ENCODE data around the gene DAB2IP. TPM values are rescaled to one million over a fixed set of nuclear protein-coding genes. Genes with fewer than 3 reads are reported as not detected.

DAB2IP gene
- total RNA-seq, 1 donor from 2014 or later = 13.7 TPM

- DNase-seq (ENCODE audit: low read depth, low spot score) = no peak
These were observed 10.9 kb downstream of the DAB2IP start for GRCh38 chr9:121662359-121662758.

DNA sequence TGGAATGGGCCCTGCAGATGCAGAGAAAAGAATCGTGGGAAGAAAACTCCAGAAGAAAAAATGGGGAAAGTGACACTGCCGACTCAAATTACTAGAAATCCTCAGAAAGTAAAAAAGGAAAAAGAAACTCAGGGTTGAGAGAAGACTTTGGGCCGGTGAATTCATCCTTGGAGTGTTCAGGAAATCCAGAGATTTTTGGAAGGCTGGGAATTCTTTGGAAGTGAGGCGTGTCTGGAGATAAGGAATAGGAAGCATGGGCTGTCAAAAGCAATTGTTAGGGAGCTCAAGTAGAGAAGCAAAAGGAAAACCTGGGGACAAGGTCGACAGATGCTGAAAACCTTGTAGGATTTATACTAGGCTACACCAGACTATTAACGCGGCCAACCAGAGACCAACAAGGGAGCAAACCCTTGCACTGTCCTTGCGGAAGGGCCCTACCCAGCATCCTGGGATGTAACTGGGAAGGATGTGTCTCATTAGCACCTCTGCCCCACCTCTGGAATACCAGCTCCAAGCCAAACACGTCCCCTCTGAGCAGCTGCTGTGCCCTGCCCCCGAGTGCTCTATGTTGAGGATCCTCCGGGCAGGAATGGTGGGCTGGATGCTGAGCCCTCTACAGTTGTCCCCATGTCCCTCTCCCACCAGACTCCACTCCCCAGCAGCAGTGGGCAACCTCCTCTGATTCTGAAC, 11.6 kb downstream of the DAB2IP start:
- peak; percentile 32 for DNase-seq (ENCODE audit: low read depth, low spot score)

DNA sequence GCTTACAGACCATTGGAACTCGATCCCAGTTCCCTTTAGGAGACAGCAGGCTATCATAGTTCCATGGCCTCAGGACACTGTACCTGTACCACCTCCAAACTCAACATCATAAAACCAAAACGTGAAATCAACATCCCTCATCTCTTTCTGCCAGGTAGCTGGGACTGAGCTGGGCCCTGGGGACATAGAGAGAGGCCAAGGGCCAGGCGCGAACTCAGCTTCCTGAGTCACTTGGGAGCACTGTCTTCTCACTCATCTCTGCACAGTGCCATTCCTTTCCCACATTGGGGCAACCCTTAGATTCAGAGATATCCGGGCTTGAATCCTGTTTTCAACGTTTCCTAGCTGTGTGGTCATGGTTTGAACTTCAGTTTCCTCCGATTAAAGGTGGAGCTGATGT, 12.2 kb downstream of the DAB2IP start:
- no peak for DNase-seq (ENCODE audit: low read depth, low spot score)

DNA sequence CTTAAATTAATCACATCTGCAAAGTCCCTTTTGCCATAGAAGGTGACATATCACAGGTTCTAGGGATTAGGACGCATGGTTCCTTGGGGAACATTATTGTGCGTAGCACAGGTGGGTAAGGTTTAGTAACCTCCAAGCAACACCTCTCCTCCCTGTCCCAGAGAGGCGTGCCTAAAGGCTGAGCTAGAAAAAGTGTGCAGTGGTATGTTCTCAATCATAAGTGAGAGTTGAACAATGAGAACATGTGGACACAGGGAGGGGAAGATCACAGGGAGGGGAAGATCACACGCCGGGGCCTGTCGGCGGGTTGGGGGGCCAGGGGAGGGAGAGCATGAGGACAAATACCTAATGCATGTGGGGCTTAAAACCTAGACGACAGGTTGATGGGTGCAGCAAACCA, 14.9 kb downstream of the DAB2IP start:
- DNase-seq (ENCODE audit: low read depth, low spot score) = no peak

DNA sequence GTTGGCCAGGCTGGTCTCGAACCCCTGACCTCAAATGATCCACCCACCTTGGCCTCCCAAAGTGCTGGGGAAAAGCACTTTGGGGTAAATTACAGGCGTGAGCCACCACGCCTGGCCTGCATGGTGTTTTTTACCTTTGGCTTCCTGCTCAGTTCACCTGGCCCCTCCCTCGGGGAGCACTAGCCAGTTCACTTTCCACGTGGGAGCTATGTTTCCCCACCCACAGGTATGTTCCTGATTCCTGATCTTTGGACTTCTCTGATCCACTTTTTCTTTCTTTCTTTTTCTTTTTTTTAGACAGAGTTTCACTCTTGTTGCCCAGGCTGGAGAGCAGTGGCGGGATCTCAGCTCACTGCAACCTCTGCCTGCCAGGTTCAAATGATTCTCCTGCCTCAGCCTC, 15.8 kb downstream of the DAB2IP start:
- DNase-seq (ENCODE audit: low read depth, low spot score) = no peak

DNA sequence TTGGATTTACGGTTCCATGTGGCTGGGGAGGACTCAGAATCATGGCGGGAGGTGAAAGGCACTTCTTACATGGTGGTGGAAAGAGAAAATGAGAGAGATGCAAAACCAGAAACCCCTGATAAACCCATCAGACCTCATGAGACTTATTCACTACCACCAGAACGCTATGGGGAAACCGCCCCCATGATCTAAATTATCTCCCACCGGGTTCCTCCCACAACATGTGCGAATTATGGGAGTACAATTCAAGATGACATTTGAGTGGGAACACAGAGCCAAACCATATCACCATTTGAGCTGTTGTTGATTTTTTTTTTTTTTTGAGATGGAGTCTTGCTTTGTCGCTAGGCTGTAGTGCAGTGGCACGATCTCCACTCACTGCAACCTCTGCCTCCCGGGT, 16.5 kb downstream of the DAB2IP start:
- DNase-seq (ENCODE audit: low read depth, low spot score) = no peak

- no peak for DNase-seq (ENCODE audit: low read depth, low spot score)
These were observed 19.0 kb downstream of the DAB2IP start for GRCh38 chr9:121670431-121670830.

GRCh38 chr9:121671612-121672155, 20.2 kb downstream of the DAB2IP start:
- no peak for DNase-seq (ENCODE audit: low read depth, low spot score)

DNA sequence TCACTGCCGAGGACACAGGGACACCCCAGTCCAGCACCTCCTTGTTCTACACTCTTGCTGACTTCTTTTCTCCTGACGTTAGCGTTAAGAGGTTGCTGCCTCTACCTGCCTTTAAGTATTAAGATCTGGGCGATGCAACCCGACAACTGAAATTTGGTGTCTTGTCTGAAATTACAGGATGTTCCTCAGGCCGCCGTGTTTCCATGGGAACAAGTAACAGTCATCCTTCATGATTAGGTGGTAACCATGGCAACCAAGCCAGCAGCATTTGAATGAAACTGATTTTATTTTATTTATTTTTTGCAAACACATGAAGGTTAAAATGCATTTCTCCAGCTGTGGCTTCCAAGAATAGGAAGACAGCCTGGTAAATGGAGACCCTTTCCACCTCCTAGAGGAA, 20.8 kb downstream of the DAB2IP start:
- DNase-seq (ENCODE audit: low read depth, low spot score) = no peak

DNA sequence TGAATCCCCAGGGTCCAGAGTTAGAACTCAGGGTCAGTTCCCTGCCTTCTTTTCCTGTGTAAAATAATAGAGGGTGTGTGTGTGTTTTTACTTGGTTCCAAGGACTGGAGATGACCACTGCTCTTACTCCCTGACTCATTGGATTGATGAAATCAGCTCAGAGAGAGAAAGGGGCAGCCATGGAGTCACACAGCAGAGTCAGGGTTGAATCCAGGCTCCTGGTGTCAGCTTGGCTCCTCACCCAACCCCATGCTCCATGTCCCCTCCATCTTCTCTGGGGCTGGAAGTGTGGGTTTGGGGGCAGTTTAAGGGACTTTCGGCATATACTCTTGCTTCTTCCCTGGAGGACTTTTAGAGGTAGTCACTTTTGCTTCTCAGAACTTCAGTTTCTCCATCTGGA, 21.6 kb downstream of the DAB2IP start:
- DNase-seq (ENCODE audit: low read depth, low spot score) = no peak

DNA sequence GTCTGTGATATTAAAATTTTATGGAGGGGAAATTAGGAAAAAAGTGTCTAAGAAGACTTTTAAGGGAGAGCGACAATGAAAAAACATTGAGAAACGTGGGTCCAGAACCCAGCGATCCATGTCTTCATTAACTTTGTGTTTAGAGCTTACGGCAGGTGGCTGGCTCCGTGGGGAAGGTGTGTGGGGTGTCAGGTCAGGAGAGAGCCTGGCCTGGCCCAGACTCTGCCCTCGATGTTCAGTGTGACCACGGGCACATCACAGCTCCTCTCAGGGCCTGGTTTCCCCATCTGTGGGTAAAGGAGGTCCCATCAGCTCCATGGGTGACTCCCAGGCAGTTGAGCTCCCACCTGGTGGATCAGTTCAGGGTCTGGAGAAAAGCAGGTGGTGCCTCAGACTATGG, 22.1 kb downstream of the DAB2IP start:
- DNase-seq (ENCODE audit: low read depth, low spot score) = no peak

- no peak for DNase-seq (ENCODE audit: low read depth, low spot score)
These were observed 22.6 kb downstream of the DAB2IP start for GRCh38 chr9:121674017-121674416.

DNA sequence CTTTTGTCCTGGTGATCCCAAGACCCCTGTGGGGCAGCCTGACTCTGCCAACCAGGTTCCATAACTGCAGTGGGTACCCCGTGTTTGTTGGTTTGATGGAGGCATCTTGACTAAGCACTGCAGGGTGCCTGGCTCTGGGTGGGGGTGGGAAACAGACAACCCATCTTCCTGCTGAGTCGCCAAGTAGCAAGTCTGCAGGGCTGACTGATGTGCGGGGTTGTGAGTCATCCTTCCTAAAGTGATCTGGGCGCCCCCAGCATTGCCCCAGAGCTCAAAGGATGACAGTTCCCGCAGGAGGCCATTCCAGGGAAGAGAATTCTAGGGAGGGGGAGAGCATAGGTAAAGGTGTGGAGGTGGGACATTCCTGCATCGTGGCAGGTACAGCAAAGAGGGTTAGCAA, 23.5 kb downstream of the DAB2IP start:
- no peak for DNase-seq (ENCODE audit: low read depth, low spot score)

- no peak for DNase-seq (ENCODE audit: low read depth, low spot score)
These were observed 23.9 kb downstream of the DAB2IP start for GRCh38 chr9:121675381-121675780.

GRCh38 chr9:121675969-121676822, 24.8 kb downstream of the DAB2IP start:
- no peak for DNase-seq (ENCODE audit: low read depth, low spot score)

DNA sequence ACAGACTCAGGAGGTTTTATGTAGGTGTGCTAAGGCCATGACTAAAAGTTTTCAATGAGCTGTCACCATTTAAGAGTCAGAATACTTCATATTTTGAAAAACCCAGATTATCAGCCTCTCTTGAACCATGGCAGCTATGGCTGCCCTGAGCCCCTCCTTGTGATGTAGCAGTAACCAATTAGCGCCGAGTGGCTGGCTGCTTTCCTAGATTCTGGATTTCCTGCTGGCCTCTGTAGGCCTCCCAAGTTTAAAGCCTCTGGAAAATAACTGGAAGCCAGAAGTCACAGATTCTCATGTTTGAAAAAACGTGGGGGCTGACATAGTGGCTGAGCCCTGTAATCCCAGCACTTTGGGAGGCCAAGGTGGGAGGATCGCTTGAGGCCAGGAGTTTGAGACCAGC, 25.5 kb downstream of the DAB2IP start:
- no peak for DNase-seq (ENCODE audit: low read depth, low spot score)

DNA sequence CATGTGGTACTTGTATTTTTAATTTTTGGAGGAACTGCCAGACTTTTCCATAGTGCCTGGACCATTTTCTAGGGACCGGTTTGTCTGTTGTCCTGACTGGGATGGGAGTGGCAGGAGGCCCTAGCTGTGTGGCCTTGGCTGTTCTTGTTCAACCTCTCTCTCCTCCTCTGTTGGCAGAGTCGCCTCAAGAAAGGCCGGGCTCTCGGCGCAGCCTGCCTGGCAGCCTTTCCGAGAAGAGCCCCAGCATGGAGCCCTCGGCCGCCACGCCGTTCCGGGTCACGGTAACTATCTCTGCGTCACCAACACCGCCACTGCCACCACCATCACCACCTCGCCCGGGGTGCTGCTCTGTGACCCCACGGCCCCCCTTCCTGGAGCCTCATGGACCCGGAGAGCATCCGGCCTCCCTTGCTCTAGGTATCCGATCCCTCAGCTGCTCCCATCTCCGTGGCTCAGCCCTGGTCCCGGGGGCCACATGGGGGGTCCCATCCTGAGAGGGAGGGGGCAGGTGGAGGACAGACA, 27.1 kb downstream of the DAB2IP start:
- DNase-seq (ENCODE audit: low read depth, low spot score) = no peak

DNA sequence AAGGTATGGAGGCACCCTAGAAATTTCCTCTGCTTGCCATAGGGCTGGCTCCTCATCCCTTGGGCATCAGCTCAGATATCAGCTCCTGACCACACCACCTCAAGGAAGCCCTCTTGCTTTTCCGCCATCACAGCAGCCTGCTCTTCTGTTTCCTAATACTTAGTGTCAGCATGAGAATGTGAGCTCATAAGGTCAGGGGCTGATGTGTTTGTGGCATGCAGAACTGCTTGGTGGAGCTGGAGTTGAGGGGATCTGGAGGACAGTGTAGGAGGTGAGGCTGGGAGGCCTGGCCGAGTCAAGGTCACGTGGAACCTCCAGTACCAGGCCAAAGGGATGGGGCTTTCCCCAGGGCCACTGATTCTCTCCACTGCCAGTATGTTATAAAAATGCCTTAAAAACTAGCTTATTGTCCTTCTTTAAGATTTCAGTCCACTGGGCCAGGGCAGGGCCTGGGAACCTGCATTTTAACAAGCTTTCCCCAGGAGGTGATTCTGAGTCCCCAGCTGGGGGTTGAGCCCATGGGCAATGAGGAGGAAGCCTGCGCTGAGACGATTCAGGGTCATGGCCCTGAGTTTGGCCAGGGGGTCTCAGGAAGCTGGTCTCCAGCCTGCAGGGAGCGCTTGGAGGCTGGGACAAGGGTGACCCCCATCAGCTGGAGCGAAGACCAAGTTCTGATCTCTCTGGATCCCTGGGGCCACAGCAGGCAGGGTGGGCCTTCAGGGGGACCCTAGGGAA, 28.6 kb downstream of the DAB2IP start:
- no peak for DNase-seq (ENCODE audit: low read depth, low spot score)

GRCh38 chr9:121681404-121681803, 30.0 kb downstream of the DAB2IP start:
- DNase-seq (ENCODE audit: low read depth, low spot score) = no peak

- DNase-seq (ENCODE audit: low read depth, low spot score) = no peak
These were observed 30.8 kb downstream of the DAB2IP start for GRCh38 chr9:121682201-121682600.

DNA sequence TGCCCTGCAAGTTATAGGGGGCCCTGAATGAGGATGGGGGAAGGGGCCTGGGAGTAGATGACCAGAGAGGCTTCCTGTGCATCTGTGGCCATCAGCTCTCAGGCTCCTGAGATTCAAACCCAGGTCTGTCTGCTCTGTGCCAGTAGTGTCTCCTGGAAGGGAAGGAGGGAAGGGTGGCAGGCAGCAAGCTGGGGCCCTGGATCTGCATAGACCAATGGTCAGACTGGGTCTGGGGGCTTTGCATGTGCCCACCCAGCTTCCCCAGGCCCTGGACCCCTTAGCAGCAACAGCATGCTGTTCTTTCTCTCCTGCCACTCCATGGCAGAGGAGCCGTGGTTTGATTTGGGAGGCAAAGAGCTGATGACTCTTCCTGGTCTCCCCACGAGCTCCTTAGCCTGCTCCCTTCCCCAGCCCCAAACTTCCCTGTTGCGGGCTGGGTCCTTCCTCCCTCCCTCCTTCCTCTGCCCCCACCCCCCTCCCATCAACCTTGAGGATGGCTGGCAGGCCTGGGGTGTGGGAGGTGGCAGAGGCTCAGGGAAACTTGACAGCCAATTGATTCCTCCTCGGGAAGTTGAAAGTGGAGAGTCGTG, 31.6 kb downstream of the DAB2IP start:
- no peak for DNase-seq (ENCODE audit: low read depth, low spot score)
